Measurements from ENCODE around the gene ADCY5.

The ADCY5 gene

DNA sequence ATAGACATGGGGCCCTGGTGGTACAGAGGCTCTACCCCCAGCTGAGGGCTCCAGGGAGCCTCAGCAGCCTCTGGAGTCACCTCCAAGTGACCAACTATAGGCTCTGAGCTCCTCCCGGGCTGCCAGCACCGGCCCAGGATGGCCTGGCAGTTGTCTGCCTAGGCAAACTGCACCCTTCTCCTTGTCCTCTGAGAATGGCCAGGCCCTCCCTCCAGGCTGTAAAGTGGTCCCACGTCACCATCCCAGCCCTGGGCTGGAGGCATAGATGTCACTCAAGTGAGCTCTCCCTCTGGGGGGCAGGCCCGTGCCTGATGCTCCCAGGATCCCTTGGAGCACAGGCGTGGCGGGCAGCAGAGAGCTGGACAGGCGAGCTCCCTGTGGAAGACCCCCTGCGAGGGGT lies 127.1 kb downstream of the ADCY5 start:
- FAIRE-seq, result no peak

DNA sequence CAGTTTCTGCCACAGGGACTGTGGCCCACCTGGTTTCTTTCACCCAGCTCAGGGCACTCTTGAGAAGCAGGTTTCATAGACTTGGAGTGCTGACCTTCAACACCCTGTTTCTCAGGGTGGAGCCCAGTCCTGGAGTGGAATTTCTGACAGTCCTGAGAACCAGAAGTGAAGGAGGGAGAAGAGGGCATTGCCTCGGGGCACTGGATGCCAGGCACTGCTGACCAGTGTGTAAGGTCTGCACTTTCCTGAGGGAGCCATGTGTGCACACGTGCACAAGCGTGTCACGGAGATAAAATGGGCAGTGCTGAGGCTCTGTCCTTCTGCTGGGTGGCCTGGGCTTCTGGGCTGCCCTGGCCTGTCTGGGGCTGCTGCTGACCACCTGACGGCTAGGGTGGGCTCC lies 128.7 kb downstream of the ADCY5 start:
- FAIRE-seq, result no peak

DNA sequence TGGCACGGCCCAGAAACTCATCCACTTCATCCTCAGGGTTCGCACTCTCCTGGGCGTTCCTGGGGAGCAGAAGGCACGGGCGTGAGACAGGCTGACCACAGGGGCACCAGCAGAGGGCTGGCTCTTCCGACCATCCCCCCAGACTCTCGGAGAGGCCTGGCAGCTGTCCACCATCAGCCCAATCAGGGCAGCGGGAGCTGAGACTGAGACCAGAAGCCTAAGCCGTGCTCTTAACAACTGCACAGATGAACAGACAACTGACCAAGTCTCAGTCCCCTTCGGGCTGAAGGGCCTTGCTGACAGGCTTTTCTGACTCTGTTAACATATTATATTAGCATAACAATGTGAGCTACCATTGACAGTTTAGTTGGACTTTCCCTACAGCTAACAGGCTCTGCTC lies 129.1 kb downstream of the ADCY5 start:
- FAIRE-seq, result no peak

DNA sequence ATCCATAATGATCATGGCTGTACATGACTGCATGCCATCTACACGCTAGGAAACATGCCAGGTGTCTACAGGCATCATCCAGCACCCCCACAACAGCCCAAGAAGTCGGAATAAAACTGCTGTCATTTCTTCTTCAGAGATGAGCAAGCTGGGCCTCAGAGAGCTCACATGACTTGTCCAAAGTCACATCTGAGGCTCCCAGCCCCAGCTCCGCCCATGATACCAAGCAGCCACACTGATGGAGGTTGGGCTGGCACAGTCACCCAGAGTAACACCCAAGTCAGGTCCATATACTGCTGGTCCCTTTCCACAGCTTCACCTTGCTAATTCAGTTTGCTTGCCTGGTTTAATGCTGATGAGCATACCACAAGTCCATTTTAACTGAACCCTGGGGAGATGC lies 130.5 kb downstream of the ADCY5 start:
- no peak for FAIRE-seq

DNA sequence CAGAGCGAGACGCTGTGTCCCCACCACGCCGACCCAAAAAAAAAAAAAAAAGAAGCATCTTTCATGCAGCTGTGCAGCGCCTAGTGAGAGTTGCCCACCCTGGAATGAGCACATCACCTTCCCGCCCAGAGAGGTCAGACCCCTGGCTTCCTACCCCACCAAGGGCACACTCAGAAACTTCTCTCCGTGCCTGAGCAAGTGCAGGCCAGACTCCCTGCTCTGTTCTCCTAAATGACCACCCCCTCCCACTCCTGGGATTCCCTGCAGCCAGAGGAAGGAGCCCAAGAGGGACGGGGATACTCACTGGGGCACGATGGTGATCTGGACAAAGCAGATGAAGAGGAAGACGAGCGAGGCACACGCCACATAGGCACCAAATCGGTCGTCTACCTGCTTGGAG lies 131.2 kb downstream of the ADCY5 start:
- no peak for FAIRE-seq

DNA sequence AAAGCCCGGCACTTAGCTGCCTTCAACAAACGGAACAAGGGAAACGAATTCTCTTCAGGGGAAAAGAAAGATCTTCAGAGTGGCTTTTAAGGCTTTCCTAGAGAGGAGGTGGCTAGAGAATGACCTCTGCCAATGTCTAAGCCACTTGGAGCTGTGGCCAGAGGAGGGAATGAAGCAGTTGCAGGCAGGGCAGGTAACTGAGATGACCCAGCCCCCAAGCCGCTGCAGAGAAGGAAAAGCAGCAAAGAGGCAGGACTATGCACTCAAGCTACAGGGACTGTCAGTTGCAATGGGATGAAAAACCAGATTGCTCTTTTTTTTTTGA lies 133.7 kb downstream of the ADCY5 start:
- FAIRE-seq, result no peak

DNA sequence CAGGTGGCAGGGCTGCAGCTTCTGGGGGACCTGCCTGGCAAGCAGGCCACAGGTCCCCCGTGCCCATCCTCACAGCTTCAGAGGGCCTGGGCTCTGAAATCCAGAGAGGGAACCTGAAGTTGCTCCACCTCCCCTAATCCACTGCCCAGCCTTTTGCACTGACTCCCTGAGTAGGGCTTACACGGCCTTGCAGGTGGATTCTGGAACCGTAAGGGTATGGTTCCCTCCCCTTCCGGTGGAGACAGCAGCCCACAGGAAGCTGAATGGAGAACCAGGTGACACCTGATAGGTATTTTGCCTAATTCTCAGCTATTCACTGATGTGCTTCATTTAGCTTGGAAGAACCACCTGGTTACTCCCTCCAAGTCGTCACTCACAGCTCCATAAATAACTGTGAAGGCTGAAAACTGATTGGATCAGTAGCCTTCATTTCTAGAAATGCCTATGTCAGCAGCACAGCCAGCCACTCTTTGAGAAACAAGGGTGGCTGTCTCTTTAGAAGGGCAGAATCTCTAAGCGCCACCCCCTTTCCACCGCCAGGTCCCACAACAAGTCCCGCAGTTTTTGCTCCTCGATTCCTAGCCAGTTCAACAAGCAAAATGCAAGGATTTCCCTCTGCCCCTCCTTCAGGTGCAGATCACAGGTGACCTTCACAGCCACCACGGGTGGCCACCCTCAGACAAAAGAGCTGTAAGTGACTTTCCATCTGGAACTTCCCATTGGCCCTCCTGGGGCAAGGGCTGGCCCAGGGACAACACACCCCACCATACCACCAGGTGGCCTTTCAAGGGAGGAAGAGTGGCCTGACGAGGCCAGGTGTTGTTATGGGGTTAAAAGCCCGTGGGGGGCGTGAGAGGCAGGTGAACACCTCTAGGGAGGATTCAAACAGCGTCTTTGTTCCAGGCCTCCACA lies 134.3 kb downstream of the ADCY5 start:
- no peak for FAIRE-seq

DNA sequence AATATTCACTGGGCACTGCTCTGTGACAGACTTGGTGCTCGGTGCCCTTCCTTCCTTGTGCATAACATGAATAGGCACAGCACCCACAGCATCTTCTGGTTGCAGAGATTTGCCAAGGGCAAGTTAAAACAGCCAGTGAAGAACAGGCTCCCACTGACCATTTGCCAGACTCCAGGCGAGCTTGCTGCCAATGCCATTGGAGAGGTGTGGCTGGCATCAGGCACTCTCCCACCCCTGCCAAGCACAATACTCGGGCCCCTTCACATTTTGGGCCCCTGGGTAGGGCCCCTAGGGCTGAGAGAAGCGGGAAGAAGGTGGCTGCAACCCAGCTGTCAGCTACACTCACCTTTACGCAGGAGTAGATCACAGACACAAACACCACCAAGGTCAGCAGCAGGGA lies 135.0 kb downstream of the ADCY5 start:
- FAIRE-seq, result no peak

DNA sequence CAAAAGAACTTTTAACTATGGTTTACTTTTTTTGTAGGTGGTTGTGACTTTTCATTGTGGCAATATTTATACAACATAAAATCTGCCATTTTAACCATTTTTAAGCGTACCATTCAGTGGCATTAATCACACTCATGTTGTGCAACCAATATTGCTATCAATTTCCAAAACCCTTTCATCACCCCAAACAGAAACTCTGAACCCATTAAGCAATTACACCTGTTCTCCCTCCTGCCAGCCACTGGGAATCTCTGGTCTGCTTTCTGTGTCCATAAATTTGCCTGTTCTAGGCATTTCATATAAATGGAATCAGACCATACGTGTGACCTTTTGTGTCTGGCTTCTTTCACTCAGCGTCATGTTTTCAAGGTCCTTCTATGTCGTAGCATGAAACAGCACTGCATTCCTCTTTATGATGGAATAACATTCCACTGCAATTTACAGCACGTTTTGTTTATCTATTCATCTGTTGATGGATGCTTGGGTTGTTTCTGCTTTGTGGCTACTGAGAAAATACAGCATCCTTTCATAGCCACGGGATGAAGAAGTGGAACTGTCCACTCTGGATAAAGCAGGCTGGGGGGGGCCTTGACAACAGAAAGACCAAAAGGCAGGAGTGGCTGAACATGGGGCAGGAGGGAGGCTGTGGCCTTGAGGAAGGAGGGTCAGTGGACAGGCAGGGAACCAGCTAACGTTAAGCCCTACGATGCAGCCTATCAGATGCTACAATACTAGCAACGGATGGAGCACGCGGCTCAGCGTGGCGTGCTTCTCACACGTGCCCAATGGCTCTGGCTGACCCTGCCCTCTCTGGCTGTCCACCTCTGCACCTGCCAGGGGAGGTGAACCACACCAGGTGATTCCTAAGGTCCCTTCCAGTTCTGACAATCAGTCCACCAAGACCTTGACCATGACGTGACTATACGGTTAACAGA lies 136.3 kb downstream of the ADCY5 start:
- FAIRE-seq, result no peak

DNA sequence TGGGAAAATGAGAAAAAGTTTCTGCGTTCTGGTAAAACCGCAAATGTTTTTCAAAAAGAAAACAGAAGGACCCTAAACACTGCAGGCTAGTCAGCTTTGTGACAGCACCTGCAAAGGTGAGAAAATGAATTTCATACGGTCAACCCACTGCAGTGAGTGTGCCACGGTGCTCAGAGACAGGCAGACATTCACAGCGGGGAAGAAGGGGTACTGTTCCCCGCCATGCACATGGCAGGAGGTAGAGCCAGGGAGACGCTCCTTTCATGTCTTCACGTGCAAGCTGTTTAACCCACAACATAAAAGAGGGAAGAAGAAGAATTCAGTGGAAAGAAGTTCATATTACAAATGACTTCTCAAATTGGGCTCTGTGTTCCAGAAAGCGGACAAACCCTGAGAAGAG lies 137.7 kb downstream of the ADCY5 start:
- no peak for FAIRE-seq

DNA sequence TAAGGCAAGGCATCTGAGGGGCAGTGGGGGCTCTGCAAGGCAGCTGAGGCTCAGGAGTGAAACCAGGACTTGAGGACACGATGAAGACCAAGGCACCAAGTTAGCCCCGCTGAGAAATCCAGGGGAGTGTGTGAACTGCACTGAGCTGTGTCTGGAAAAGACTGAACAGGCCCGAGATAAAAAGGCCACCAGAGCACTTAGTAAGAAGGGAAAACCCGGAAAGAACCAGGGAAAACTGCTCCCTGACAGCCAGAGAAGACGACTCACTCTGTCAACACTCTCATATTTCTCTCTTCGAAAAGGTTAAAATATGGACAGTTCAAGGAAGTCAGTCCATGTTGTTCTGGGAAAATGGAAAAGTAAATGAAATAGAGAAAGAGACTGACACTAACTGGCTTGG lies 138.1 kb downstream of the ADCY5 start:
- no peak for FAIRE-seq

DNA sequence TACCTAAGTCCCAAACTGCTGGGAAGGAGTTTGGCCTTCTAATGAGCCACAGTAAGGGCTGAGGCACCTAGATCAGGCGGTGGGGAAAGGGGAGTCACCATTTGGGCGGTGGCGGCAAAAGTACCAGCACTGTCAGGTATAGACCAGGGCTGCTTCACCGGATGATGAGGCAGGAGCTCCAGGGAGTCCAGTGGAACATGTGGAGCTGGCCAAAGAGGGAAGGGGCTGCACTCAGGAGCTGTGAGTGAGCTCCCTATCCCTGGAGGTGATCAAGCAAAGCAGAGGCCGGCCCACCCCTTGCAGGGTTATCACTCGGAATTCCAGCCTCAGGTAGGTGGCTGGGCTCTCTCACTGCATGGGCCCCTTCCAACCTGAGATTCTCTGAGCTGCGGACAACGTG lies 138.7 kb downstream of the ADCY5 start:
- no peak for FAIRE-seq

DNA sequence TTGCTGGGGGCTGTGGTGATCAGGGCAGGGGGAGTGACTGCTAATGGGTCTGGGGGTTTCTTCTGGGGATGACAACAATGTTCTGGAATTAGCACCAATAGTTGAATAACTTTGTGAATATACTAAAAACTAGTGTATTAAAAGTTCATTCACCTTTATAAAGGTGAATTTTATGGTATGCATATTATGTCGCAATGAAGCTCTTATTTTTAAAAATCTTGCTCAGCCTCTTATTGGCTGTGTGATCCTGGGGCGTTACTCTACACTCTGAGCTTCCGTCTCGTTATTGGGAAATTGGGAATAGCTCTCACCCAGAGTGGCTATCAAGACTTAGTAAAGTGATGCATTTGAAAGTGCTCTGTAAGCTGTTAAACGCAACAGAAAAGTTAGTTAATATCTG lies 141.8 kb downstream of the ADCY5 start:
- no peak for FAIRE-seq

DNA sequence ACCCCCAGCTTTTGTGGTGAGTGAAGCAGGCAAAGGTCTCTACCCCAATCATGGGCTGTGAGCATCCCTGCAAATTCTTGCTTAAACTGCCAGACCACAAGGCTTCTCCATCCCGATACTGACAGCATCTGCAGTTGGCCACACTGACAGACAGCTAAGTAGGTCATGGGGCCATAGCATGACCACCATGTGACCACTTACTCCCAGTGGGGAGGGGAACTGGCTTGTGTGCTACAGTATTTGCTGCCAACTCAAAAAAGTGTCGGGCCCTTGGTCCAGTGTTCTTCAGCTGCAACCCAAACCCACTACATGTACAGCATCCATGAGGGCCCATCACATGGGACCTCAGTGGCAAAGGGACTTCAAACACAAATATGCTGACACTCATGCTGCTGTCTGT lies 143.7 kb downstream of the ADCY5 start:
- no peak for FAIRE-seq

DNA sequence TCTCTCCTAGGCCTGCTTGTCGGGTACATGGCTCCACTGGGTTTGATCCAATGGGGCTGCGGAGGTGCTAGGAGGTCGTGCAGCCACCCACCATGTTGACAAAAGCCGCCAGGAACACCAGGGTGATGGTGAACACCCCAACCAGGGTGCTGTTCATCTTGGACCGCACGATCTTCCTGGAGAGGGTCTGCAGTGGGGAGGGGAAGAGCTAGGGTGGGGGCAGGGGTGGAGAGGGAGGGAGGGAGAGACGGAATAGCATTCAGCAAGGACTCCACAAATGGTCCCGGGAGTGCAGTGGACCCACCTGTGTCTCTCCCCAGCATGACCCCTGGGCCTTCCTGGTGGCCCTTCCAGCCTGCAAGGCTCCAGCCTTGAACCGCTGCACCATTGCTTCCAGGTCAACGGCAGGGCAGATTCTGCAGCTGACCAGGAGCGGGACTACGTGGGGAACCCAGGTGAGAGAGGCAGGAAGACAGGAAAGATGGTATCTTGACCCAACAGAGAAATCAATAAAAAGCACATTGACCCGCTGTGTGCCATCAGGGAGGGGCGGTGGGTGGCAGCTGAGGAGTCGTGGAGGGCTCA lies 144.8 kb downstream of the ADCY5 start:
- FAIRE-seq, result no peak

DNA sequence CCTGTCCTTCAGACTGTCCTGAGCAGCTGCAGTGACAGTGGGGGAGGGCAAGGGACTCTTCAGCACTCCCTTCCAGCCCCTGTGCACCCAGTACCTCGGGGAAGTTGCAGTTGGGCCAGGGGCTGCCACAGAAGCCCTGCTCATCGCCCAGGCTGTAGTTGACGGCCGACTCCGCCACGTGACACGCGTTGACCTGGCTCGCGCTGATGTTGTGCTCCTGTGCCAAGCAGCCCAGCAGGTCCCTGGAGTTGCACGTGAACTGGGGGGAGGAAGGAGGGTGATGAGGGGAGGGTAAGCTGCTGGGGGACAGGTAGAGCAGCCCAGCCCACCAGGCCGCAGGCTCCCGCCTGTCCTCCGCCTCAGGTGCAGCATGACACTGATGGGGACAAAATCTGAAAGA lies 145.9 kb downstream of the ADCY5 start:
- no peak for FAIRE-seq

DNA sequence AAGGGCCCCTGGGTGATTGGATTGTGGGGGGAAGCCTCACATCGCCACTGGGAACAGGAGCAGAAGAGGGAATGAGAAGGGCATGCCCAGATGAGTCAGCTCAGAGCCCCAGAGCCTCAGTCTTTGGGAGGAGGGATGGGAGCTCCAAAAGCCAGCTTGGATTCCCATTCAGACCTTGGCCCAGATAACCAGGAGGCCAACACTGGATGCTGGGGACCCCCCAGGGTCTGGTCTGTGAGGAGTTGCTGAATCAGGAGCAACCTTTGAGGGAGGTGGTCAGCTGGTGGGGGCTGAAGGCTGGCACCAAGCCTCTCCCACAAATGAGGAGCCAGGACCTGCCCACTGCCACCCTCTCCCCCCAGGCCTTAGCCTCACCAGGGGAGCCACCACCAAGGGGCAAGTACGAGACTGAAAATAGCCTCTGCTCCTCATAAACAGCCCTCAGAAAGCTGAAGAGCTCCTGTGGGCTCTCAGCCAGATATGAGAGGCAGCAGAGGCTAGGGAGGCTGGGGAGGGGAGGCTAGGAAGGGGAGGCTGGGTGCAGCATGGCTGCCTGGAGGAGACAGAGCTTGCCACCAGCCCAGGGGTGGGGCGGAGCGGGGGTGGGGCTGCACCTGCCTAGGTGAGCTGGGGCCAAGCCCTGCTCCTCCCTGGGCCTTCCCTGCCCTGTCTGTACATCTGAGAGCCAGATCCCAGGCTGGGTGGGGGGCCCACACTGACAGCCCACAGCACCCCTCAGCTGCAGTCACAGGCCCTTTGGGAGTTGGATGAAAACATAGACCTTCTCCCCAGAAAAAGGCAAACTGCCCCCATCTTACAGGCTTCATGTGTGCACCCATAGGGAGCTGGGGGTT lies 147.3 kb downstream of the ADCY5 start:
- FAIRE-seq, result no peak

DNA sequence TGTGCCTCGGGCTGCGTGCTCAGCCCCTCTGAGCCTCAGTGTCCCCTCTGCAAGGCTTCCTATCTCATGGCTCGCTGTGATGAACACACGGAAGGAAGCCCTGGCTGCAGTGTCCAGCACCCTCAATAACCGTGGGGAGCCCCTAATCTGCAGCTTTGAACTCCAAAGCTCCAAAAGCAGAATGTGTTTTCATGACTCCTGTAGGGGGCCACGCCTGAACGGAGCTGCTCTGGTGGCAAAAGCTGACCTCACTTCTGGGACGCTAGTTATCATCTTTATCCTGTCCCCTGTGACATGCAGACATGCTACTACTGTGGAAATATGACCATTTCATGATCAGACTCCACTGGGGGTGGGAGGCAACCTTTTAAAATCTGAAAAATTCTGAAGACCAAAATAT lies 148.3 kb downstream of the ADCY5 start:
- no peak for FAIRE-seq

DNA sequence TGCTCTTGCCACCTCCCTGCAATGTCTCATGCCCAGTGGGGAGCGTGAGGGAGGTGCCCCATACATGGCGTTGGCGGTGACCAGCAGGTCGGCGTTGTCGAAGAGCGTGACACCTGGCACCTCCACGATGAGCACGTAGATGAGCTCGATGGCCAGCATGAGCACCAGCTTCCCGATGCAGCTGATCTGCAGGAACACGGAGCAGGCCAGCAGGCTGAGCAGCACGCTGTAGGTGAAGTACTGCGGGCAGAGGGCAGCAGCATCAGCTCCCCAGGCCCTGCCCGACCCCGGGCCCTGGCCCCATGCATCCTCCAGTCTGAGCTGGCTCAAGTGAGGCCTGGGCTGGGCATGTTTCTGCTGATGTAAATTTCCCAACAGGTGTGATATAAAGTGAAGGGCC lies 148.8 kb downstream of the ADCY5 start:
- no peak for FAIRE-seq

DNA sequence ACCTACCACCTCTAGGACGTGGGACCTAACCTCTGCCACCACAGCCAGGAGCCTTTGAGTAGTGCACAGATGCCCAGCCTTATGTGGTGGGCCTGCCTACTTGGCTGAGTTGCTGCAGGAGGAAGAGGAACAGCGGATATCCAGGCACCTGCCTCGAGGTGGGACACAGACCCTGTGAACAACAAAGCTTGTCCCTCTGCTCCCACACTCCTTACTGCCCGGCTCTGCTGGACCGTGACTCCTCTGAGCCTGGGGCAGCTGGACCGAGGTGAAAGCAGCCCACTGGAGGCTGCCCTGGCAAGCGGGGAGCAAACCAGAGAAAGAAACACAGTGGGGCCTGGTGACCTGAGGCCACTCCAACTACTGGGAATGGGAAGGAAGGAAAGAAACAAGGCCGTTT lies 149.3 kb downstream of the ADCY5 start:
- no peak for FAIRE-seq

DNA sequence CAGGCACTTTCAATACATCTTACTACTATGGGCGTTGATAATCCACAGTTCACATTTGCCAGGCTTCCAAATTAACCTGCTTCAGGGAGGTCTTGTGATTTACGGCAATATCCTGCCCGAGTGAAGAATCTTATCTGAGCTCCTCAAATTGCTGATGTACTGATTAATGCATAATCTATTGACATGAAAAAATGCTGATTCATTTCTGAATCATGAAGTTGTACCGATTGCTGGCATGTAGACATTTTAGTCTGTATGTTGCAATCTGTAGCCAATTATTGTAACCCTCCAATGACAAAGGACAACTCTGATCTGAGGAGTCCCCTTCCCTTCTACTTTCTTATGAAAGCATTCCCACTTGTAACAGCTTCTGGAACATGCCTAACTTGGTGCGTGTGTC lies 150.0 kb downstream of the ADCY5 start:
- no peak for FAIRE-seq

DNA sequence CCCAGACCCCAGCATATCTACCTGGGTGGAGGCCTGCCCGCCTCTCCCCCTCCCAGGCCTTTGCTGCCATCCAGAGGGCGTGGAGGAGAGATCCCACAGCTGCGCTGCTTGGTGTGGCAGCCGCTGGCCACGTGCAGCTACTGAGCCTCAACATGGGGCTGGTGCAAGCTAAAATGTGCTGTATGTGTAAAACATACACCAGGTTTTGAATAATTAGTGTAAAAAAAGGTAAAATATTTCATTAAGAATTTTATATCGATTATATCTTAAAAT lies 151.3 kb downstream of the ADCY5 start:
- FAIRE-seq, result no peak
